Neural cell (in vitro differentiated cells): Measurements from ENCODE around the gene TTC19.

Experiments
- EP300 ChIP-seq: fragments of 450-650 bp; conservative IDR thresholded peaks from 2 replicates; pipeline ENCODE4 v1.6.1; 2014; ENCODE audit warnings: antibody characterized with exemption, mild to moderate bottlenecking, moderate library complexity; ENCODE audit not compliant: poor library complexity, severe bottlenecking
- TF ChIP-seq, protein P1 (sequence below): fragments of 450-650 bp; IDR thresholded peaks from 2 replicates; pipeline ENCODE4 v1.5.1; 2014; ENCODE audit warnings: antibody characterized with exemption, mild to moderate bottlenecking, moderate library complexity; ENCODE audit not compliant: poor library complexity, severe bottlenecking

DNA sequence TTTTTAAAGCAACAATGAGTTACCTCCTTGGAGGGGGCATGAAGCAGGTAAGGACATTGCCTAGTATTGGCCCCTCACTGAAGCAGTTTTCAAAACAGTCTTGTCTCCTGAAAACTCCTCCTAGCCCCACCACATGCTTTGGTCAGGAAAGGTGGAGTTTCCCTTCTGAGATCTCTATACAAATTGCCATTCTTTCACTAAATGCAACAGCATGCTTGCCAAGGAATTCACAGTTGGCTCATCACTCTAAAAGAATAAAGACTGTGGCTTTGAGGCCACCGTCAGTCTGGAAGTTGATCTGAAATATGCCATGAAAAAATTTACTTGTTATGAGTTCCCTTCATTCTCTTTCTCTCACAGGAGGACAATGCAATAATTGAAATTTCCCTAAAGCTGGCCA is 4.2 kb downstream of the TTC19 start:
- TF ChIP-seq, protein P1, sequence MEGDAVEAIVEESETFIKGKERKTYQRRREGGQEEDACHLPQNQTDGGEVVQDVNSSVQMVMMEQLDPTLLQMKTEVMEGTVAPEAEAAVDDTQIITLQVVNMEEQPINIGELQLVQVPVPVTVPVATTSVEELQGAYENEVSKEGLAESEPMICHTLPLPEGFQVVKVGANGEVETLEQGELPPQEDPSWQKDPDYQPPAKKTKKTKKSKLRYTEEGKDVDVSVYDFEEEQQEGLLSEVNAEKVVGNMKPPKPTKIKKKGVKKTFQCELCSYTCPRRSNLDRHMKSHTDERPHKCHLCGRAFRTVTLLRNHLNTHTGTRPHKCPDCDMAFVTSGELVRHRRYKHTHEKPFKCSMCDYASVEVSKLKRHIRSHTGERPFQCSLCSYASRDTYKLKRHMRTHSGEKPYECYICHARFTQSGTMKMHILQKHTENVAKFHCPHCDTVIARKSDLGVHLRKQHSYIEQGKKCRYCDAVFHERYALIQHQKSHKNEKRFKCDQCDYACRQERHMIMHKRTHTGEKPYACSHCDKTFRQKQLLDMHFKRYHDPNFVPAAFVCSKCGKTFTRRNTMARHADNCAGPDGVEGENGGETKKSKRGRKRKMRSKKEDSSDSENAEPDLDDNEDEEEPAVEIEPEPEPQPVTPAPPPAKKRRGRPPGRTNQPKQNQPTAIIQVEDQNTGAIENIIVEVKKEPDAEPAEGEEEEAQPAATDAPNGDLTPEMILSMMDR, result no peak
- no peak for TF ChIP-seq EP300
